CD4-positive, alpha-beta T cell (primary cell): ENCODE results near the gene RDH12. TPM values are rescaled to one million over a fixed set of nuclear protein-coding genes. Genes with fewer than 3 reads are reported as not detected.

ENCODE experiments used
- ATAC-seq: fragments of 200-7000 bp; cut with Tn5 transposase; one replicate; pipeline ENCODE4 v1.10.0; 2022; ENCODE audit warnings: mild to moderate bottlenecking; ENCODE audit not compliant: poor library complexity
- CTCF ChIA-PET: fragments of 350-600 bp; sonication (Branson Sonifier 250); formaldehyde crosslinking; loops from one replicate; lab custom pipeline; 2021; ENCODE audit warnings: antibody characterized with exemption, inconsistent platforms; lab: Charles Lee
- POLR2A ChIA-PET: fragments of 350-600 bp; sonication (Branson Sonifier 250); formaldehyde crosslinking; loops from one replicate; lab custom pipeline; 2021; ENCODE audit warnings: antibody characterized with exemption, inconsistent platforms; lab: Charles Lee
- DNase-seq, 14 experiments: peaks; one replicate each; pipeline ENCODE4 v3.0.0-alpha.2; 2013 to 2020; ENCODE audit warnings: mixed read lengths in 2 of 14
- H3K27ac ChIP-seq, 2 donors: one replicate each; pipeline versions ENCODE4 v1.5.1 to v1.7.0; 2013; ENCODE audit warnings: low read length in 2 of 2, low read depth in 1 of 2, mild to moderate bottlenecking in 1 of 2
- H3K27me3 ChIP-seq, 2 experiments: 1 replicate in 1 of 2; 2 replicates in 1 of 2; pipeline versions ENCODE4 v1.6.1 to v1.7.0; 2013; ENCODE audit warnings: low read length in 2 of 2, control low read depth in 1 of 2, mild to moderate bottlenecking in 1 of 2, moderate library complexity in 1 of 2; ENCODE audit not compliant: insufficient read depth in 2 of 2, control insufficient read depth in 1 of 2
- H3K36me3 ChIP-seq: one replicate; pipeline ENCODE4 v1.6.1; 2013; ENCODE audit warnings: low read length, control low read depth; ENCODE audit not compliant: insufficient read depth
- H3K4me1 ChIP-seq: one replicate; pipeline ENCODE4 v1.6.1; 2013; ENCODE audit warnings: low read length, control low read depth; ENCODE audit not compliant: insufficient read depth
- H3K4me3 ChIP-seq: one replicate; pipeline ENCODE4 v1.5.1; 2013; ENCODE audit warnings: mild to moderate bottlenecking, low read length, moderate library complexity
- H3K9me3 ChIP-seq, 2 experiments: 1 replicate in 1 of 2; 2 replicates in 1 of 2; pipeline versions ENCODE4 v1.6.1 to v1.7.0; 2013; ENCODE audit warnings: low read length in 2 of 2, mild to moderate bottlenecking in 2 of 2, control low read depth in 1 of 2, moderate library complexity in 1 of 2; ENCODE audit not compliant: control insufficient read depth in 1 of 2, insufficient read depth in 1 of 2
- H3K27ac Mint-ChIP-seq: one replicate; pipeline ENCODE4 v1.8.0; 2020; ENCODE audit warnings: mixed read lengths
- H3K27me3 Mint-ChIP-seq: one replicate; pipeline ENCODE4 v1.8.0; 2021; ENCODE audit warnings: mixed read lengths
- H3K36me3 Mint-ChIP-seq: one replicate; pipeline ENCODE4 v1.8.0; 2021; ENCODE audit warnings: low read depth, mixed read lengths
- H3K4me1 Mint-ChIP-seq: one replicate; pipeline ENCODE4 v1.8.0; 2021; ENCODE audit warnings: low read depth, mixed read lengths
- H3K4me3 Mint-ChIP-seq: one replicate; pipeline ENCODE4 v1.8.0; 2020; ENCODE audit warnings: mild to moderate bottlenecking, mixed read lengths
- H3K9me3 Mint-ChIP-seq: one replicate; pipeline ENCODE4 v1.8.0; 2020; ENCODE audit warnings: mixed read lengths
- intact Hi-C, 2 experiments: fragments of 100-400 bp; cut with DNase I in 1 of 2; cut with micrococcal nuclease in 1 of 2; formaldehyde crosslinking; loops; one replicate each; pipeline versions ENCODE4 v1.15.1 to v1.9.0; 2023 to 2025; cut with DNase I, micrococcal nuclease
- total RNA-seq, 174 experiments: library from RNA in 2 of 174; stranded (reverse) in 2 of 174; gene quantifications; one replicate each; pipeline ENCODE4 v1.2.3 and lab custom pipeline; 2021 to 2026
- TF ChIP-seq, protein P1 (sequence below): fragments of 200-600 bp; IDR thresholded peaks from one replicate; pipeline ENCODE4 v1.8.0; 2022; ENCODE audit warnings: antibody characterized with exemption, mild to moderate bottlenecking

RDH12 gene
- total RNA-seq, 2 experiments from 2014 or later = not detected

DNA sequence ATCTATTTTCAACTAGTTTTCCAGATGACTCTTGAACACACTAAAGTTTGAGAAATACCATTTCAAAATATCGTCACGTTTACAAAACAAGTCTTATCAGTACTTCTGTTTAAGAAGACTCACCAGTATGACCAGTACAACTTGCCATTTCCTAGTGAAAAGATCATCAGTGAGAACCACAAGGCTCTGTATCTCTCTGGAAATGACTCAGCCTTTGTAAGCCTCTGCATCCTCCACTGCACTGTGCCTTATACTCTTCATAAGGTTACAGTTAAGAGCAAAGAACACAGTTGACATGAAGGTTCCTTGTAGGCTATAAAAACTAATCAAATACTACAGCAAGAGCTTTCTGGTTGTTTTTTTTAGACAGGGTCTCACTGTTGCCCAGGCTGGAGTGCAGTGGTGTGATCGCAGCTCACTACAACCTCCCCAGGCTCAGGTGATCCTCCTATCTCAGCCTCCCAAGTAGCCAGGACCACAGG is 21.5 kb upstream of the RDH12 start:
- TF ChIP-seq, protein P1, sequence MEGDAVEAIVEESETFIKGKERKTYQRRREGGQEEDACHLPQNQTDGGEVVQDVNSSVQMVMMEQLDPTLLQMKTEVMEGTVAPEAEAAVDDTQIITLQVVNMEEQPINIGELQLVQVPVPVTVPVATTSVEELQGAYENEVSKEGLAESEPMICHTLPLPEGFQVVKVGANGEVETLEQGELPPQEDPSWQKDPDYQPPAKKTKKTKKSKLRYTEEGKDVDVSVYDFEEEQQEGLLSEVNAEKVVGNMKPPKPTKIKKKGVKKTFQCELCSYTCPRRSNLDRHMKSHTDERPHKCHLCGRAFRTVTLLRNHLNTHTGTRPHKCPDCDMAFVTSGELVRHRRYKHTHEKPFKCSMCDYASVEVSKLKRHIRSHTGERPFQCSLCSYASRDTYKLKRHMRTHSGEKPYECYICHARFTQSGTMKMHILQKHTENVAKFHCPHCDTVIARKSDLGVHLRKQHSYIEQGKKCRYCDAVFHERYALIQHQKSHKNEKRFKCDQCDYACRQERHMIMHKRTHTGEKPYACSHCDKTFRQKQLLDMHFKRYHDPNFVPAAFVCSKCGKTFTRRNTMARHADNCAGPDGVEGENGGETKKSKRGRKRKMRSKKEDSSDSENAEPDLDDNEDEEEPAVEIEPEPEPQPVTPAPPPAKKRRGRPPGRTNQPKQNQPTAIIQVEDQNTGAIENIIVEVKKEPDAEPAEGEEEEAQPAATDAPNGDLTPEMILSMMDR = no peak
- POLR2A ChIA-PET = no interaction called here
- H3K27ac ChIP-seq = no peak overlapping the region
- H3K4me1 ChIP-seq = peaks cover 4% of the 10 kb centered on the region
- peaks cover 41% of the 10 kb centered on the region for H3K36me3 ChIP-seq
- H3K9me3 ChIP-seq = no peaks in the 10 kb centered on the region
- H3K4me1 Mint-ChIP-seq = peaks cover 28% of the 10 kb centered on the region
- H3K27me3 Mint-ChIP-seq = no peaks in the 10 kb centered on the region
- no peak overlapping the region for H3K4me3 Mint-ChIP-seq
- ATAC-seq = no peak
- no peaks in the 10 kb centered on the region for H3K27me3 ChIP-seq
- no peak overlapping the region for H3K4me3 ChIP-seq
- no peak overlapping the region for H3K27ac Mint-ChIP-seq
- peaks cover 57% of the 10 kb centered on the region for H3K36me3 Mint-ChIP-seq
- CTCF ChIA-PET = interaction anchor here (0.6 kb wide), 1 partner anchor 1727 kb away, joined by 3 read pairs; no protein-coding TSS in a partner anchor
- H3K9me3 Mint-ChIP-seq = no peaks in the 10 kb centered on the region
- peak in 1 of 14 experiments; percentile 26 for DNase-seq
- intact Hi-C loops = no loop called here

DNA sequence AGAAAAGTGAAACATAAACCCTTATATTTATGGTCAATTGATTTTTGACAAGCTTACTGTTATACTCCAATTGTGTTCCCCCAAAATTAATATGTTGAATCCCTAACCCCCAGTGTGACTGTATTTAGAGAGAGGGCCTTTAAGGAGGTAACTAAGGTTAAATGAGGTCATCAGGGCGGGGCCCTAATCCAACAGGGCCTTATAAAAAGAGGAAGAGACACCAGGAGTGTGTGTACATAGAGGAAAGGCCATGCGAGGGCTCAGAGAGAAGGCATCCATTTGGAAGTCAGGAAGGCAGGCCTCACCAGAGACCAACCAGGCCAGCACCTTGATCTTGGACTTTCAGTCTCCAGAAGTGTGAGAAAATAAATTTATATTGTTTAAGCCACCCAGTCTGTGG is 20.7 kb upstream of the RDH12 start:
- intact Hi-C loops = no loop called here
- ChIA-PET CTCF (interaction anchor here (0.6 to 1.3 kb wide), 2 partner anchors 66 to 1726 kb away, joined by 3 read pairs; no protein-coding TSS in a partner anchor), POLR2A (no interaction called here)
- no peak for ATAC-seq
- Histone ChIP-seq H3K27me3 (no peaks in the 10 kb centered on the region), H3K27ac (no peak overlapping the region), H3K36me3 (peaks cover 43% of the 10 kb centered on the region), H3K4me1 (no peaks in the 10 kb centered on the region), H3K9me3 (no peaks in the 10 kb centered on the region), H3K4me3 (no peak overlapping the region)
- TF ChIP-seq, protein P1 = no peak
- Mint-ChIP-seq H3K27ac (no peak overlapping the region), H3K9me3 (no peaks in the 10 kb centered on the region), H3K27me3 (no peaks in the 10 kb centered on the region), H3K4me3 (no peak overlapping the region), H3K36me3 (peaks cover 65% of the 10 kb centered on the region), H3K4me1 (peaks cover 28% of the 10 kb centered on the region)
- peak in 2 of 14 experiments; percentile 44 to 60 for DNase-seq

DNA sequence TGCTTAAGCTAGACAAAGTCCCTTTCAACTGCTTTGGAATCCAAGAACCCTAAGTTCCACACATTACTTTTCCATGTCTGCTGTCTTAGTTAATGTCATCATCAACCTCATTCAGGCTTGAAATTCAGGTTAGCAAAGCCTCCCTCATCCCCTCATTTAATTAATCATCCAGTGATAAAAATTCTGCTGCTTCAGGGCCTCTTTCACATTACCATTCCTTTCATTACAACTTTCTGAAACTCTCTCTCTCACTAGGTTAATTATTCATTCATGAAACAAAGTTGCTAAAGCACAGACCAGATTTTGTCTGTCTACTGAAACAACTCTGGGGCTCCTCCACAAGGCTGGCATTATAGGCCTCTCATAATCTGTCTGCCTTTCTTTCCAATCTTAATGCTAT is 17.8 kb upstream of the RDH12 start:
- ATAC-seq = no peak
- Histone ChIP-seq H3K4me1 (no peaks in the 10 kb centered on the region), H3K36me3 (peaks cover 50% of the 10 kb centered on the region), H3K27ac (no peak overlapping the region), H3K27me3 (no peaks in the 10 kb centered on the region), H3K9me3 (no peaks in the 10 kb centered on the region), H3K4me3 (no peak overlapping the region)
- H3K9me3 Mint-ChIP-seq = no peaks in the 10 kb centered on the region
- POLR2A ChIA-PET = interaction anchor here (0.7 kb wide), 1 partner anchor 11 kb away, joined by 3 read pairs; no protein-coding TSS in a partner anchor
- H3K27ac Mint-ChIP-seq = peak overlapping the region; percentile 23
- CTCF ChIA-PET = no interaction called here
- intact Hi-C loops = no loop called here
- peaks cover 77% of the 10 kb centered on the region for H3K36me3 Mint-ChIP-seq
- H3K27me3 Mint-ChIP-seq = no peaks in the 10 kb centered on the region
- no peak overlapping the region for H3K4me3 Mint-ChIP-seq
- no peak for DNase-seq
- TF ChIP-seq, protein P1 = no peak
- peaks cover 22% of the 10 kb centered on the region for H3K4me1 Mint-ChIP-seq
